Transverse colon (tissue), 4 donors: ENCODE results near the gene DPH3. TPM values are rescaled to one million over a fixed set of nuclear protein-coding genes. Genes with fewer than 3 reads are reported as not detected.

Source experiments
- DNase-seq: peaks from one replicate; pipeline ENCODE4 v3.0.0-alpha.2; 2019
- H3K27ac ChIP-seq, 4 donors: fragments of 200-600 bp; sonication (generic); 2 replicates each; pipeline ENCODE4 v1.5.1; 2016 to 2018; ENCODE audit warnings: inconsistent platforms in 4 of 4
- H3K27me3 ChIP-seq: fragments of 200-600 bp; sonication (generic); 2 replicates; pipeline ENCODE4 v1.5.1; 2017; ENCODE audit warnings: inconsistent platforms
- H3K36me3 ChIP-seq, 4 donors: fragments of 200-600 bp; sonication (generic); 2 replicates each; pipeline ENCODE4 v1.5.1; 2017 to 2019; ENCODE audit warnings: inconsistent platforms in 4 of 4
- H3K4me1 ChIP-seq, 4 donors: fragments of 200-600 bp; sonication (generic); 2 replicates each; pipeline ENCODE4 v1.5.1; 2017 to 2020; ENCODE audit warnings: inconsistent platforms in 4 of 4
- H3K4me3 ChIP-seq, 4 donors: fragments of 200-600 bp; sonication (generic); 1 replicate in 1 of 4; 2 replicates in 3 of 4; pipeline versions ENCODE4 v1.5.1 to v1.6.1; 2017 to 2019; ENCODE audit warnings: inconsistent platforms in 4 of 4
- H3K9me3 ChIP-seq, 2 donors: fragments of 200-600 bp; sonication (generic); 2 replicates each; pipeline ENCODE4 v1.5.1; 2017 to 2019; ENCODE audit warnings: inconsistent platforms in 2 of 2
- EP300 ChIP-seq: sonication (generic); formaldehyde crosslinking; IDR thresholded peaks from one replicate; pipeline ENCODE4 v1.6.1; 2017; ENCODE audit warnings: antibody characterized with exemption, low read depth
- POLR2A ChIP-seq: fragments of 450-650 bp; IDR thresholded peaks from one replicate; pipeline ENCODE4 v1.6.1; 2016; ENCODE audit warnings: antibody characterized with exemption, mild to moderate bottlenecking, moderate library complexity
- POLR2AphosphoS5 ChIP-seq, 3 donors: sonication (generic); formaldehyde crosslinking; IDR thresholded peaks; one replicate each; pipeline ENCODE4 v1.6.1; 2016; ENCODE audit warnings: antibody characterized with exemption in 3 of 3
- WGBS, 2 donors: methylation state at CpG; one replicate each; pipeline ENCODE4 v1.1.5; 2018; ENCODE audit warnings: low coverage in 1 of 2; 5-methylcytosine and 5-hydroxymethylcytosine counted together
- in situ Hi-C, 4 donors: fragments of 200-750 bp; cut with MboI; loops; one replicate each; pipeline versions ENCODE4 v1.15.0 to v1.15.1; 2017; ENCODE audit warnings: low sequenced_read_pairs in 3 of 4, low pct_ligation_motif_present in 1 of 4, low pct_unique_long_range_greater_than_20kb in 1 of 4
- intact Hi-C: fragments of 100-400 bp; cut with DNase I; formaldehyde crosslinking; loops from one replicate; pipeline ENCODE4 v1.15.1; 2023; ENCODE audit warnings: low total_unique reads
- total RNA-seq, 4 donors: library from RNA; depleted of rRNA; stranded (reverse); fragments of >200 nt; gene quantifications; one replicate each; pipeline ENCODE4 v1.1.0, GENCODE V29; 2016
- TF ChIP-seq, protein P1 (sequence below), 5 experiments: fragments of 200-600 bp in 3 of 5; fragments of 450-650 bp in 2 of 5; sonication (generic) in 3 of 5; IDR thresholded peaks; 1 replicate in 2 of 5; 2 replicates in 3 of 5; pipeline ENCODE4 v1.5.1; 2016 to 2017; ENCODE audit warnings: antibody characterized with exemption in 5 of 5, inconsistent platforms in 3 of 5, mild to moderate bottlenecking in 2 of 5, moderate library complexity in 1 of 5

DPH3 gene
- total RNA-seq, 4 donors from 2014 or later: 5.0 to 22.4 (median 12.4) TPM

DNA sequence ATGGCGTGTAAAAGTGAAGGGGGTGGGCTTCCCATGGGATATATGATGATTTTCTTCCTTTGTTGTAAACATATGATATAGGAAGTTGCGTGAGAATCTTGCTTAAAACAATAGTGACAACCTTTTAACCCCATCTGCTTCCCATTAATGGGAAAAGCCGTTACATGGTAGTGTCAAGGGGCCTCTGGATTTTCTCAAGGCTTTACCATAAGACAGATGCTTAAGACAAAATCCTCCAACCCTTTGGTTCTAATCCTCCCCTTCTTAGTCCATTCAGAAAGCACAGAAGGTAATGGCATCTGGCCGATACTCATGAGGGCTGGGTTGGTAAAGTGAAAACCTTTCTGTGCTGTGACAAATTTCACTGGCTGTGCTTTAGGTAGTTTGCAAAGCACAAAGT, 25.0 kb downstream of the DPH3 start:
- intact Hi-C loops: no loop called here
- Histone ChIP-seq H3K4me1 (no peaks in the 10 kb centered on the region), H3K36me3 (no peaks in the 10 kb centered on the region), H3K9me3 (no peaks in the 10 kb centered on the region), H3K27me3 (no peaks in the 10 kb centered on the region), H3K27ac (no peak overlapping the region), H3K4me3 (no peak overlapping the region)
- TF ChIP-seq, protein P1, sequence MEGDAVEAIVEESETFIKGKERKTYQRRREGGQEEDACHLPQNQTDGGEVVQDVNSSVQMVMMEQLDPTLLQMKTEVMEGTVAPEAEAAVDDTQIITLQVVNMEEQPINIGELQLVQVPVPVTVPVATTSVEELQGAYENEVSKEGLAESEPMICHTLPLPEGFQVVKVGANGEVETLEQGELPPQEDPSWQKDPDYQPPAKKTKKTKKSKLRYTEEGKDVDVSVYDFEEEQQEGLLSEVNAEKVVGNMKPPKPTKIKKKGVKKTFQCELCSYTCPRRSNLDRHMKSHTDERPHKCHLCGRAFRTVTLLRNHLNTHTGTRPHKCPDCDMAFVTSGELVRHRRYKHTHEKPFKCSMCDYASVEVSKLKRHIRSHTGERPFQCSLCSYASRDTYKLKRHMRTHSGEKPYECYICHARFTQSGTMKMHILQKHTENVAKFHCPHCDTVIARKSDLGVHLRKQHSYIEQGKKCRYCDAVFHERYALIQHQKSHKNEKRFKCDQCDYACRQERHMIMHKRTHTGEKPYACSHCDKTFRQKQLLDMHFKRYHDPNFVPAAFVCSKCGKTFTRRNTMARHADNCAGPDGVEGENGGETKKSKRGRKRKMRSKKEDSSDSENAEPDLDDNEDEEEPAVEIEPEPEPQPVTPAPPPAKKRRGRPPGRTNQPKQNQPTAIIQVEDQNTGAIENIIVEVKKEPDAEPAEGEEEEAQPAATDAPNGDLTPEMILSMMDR (IDR thresholded peaks at IDR 0.05): no peak
- TF ChIP-seq POLR2A: no peak
- TF ChIP-seq EP300: no peak
- TF ChIP-seq POLR2AphosphoS5 (IDR thresholded peaks at IDR 0.05): no peak
- in situ Hi-C loops: loop anchor here in 3 of 4 donors (10.0 to 25.0 kb wide), 4 partner anchors 185 to 427 kb away; no protein-coding TSS in a partner anchor
- WGBS, 2 donors: 64 to 81% methylated on average over 3 to 4 of the region's 4 CpGs
- no peak for DNase-seq

DNA sequence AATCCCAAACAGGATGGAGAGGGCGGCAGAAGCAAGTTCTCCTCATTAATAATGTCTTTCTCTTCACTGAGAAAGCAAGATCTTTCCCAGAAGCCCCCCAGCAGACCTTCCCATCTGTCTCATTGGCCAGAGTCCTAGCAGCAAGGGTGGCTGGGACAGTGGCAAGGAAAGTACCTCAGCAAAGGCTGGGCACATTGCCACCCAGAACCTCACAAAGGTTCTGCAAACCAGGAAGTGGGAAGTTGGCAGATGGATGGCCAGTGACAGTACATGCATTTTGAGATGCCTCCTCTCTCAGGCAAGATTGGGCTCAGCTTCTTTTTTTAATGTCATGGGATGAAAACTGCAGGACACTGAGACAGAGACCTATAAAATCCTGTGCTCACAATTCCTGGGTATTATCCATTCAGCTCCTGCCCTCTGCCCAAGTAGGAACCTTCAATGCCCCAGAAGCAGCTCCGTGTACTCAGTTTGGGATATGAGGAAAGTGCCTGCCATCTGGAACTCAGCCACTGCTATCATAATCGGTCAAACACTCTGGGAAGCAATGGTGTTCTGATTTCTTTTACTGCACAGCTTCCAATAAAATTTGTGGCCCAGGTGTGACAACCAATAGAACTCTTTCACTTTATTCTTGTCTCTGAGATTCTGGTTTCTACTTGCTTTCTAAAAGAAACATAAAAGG, 25.5 kb downstream of the DPH3 start:
- in situ Hi-C loops (loop anchor here in 1 of 4 donors (25.0 kb wide), 1 partner anchor 427 kb away; no protein-coding TSS in a partner anchor), intact Hi-C loops (no loop called here)
- TF ChIP-seq EP300 (no peak), POLR2AphosphoS5 (IDR thresholded peaks at IDR 0.05) (no peak), POLR2A (no peak)
- TF ChIP-seq, protein P1 (IDR thresholded peaks at IDR 0.05): no peak
- H3K36me3 ChIP-seq: no peaks in the 10 kb centered on the region
- DNase-seq: no peak
- no peaks in the 10 kb centered on the region for H3K9me3 ChIP-seq
- H3K27ac ChIP-seq: no peak overlapping the region
- H3K4me3 ChIP-seq: no peak overlapping the region
- H3K27me3 ChIP-seq: no peaks in the 10 kb centered on the region
- H3K4me1 ChIP-seq: no peaks in the 10 kb centered on the region
- 49 to 90% methylated on average over 1 to 3 of the region's 3 CpGs for WGBS, 2 donors

DNA sequence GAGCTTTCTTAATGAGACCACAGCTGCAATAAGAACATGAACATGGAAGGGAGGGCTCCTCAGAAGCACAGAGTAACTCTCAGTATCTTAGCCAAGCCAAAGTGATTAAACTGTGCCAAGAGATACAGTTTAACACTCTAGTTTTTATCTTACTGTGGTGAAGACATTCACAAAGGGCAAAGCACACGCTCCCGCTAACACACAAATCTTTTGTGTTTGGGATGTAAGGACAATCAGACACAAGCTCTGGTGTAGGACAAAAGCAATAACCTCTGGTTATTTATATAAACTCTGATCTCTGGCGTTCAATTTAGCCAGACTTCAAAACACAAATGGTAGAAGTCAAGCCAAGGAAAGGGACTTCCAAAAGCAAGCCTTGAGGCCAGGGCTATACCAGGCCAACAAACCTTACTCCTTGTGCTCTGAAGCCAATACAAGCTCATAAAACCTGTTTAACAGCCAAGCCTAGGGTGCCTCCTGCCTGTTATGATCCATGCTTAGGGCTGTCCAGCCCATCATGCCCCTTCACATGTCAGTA, 27.8 kb downstream of the DPH3 start:
- no peak for DNase-seq
- Histone ChIP-seq H3K9me3 (no peaks in the 10 kb centered on the region), H3K27ac (no peak overlapping the region), H3K36me3 (no peaks in the 10 kb centered on the region), H3K4me1 (no peaks in the 10 kb centered on the region), H3K4me3 (no peak overlapping the region), H3K27me3 (no peaks in the 10 kb centered on the region)
- 76 to 85% methylated on average over 3 of the region's 3 CpGs for WGBS, 2 donors
- TF ChIP-seq EP300 (no peak), POLR2A (no peak), POLR2AphosphoS5 (IDR thresholded peaks at IDR 0.05) (no peak)
- TF ChIP-seq, protein P1 (IDR thresholded peaks at IDR 0.05): no peak
- in situ Hi-C loops (loop anchor here in 1 of 4 donors (25.0 kb wide), 1 partner anchor 425 kb away; no protein-coding TSS in a partner anchor), intact Hi-C loops (no loop called here)

DNA sequence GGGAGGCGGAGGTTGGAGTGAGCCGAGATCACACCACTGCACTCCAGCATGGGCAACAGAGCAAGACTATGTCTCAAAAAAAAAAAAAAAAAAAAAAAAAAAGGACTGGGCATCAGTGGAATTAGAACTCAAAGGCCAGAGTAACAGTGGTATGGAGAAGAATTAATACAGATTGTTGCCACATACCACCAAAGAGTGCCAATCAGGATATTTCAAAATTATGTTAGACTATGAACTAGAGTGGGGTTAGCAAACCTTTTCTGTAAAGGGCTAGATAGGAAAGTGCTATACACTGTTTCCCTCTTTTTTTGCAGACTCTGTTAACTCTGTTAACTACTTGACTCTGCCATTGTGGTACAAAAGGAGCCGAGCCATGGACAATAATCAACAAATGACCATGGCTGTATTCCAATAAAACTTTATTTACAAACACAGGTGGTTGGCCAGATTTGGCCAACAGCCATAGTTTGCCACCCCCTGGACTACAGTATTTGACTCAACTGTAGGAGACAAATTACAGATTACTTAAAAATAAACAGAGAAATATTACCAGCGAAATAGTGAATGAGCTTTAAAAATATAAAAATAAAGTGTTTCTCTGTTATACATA, 28.6 kb downstream of the DPH3 start:
- intact Hi-C loops: no loop called here
- H3K9me3 ChIP-seq: no peaks in the 10 kb centered on the region
- no peak for DNase-seq
- no peaks in the 10 kb centered on the region for H3K36me3 ChIP-seq
- in situ Hi-C loops: loop anchor here in 1 of 4 donors (25.0 kb wide), 1 partner anchor 424 kb away; no protein-coding TSS in a partner anchor
- no peak overlapping the region for H3K4me3 ChIP-seq
- H3K4me1 ChIP-seq: no peaks in the 10 kb centered on the region
- no peak overlapping the region for H3K27ac ChIP-seq
- no peaks in the 10 kb centered on the region for H3K27me3 ChIP-seq
- TF ChIP-seq POLR2AphosphoS5 (IDR thresholded peaks at IDR 0.05) (no peak), POLR2A (no peak), EP300 (no peak)
- TF ChIP-seq, protein P1 (IDR thresholded peaks at IDR 0.05): no peak
- WGBS, 2 donors: 82 to 87% methylated on average over 4 of the region's 4 CpGs
